ENCODE data around the gene PABPN1L. TPM values are rescaled to one million over a fixed set of nuclear protein-coding genes. Genes with fewer than 3 reads are reported as not detected.
"Not testable (repeated sequence)": the region's sequence is repeated elsewhere in the genome, so short reads cannot be mapped to it uniquely, and the experiment has no call there.

PABPN1L gene
- total and polyA plus RNA-seq, 2 donors (not counting 3 experiments of a cell fraction or from before 2014, with no cell fraction given): not detected

DNA sequence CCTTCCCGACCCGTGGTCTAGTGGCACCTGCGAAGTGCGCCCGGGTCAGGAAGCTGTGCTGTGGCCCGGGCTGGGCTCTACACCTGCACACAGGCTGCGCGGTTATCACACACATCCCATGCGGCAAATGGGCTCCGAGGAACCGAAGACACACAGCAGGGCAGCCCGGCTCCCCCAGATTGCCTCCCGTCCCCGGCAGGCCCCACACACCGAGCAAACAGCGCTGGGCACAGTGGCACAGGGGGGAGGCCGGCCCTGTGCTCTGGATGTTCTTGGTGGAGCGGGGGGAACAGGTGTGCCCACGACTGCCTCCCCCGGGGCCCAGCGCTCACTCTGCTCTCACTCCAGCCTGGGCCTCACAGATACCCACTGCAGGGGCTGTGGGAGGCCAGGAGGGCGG is 28.9 kb upstream of the PABPN1L start:
- Histone ChIP-seq H3K27me3 (ENCODE audit: control insufficient read depth in 2 of 2, insufficient read depth in 2 of 2, low read length in 2 of 2) (no peaks in the 10 kb centered on the region), H3K4me3 (replicated peaks in 1 of 3; ENCODE audit: insufficient read depth in 1 of 3, low read depth in 1 of 3, low read length in 3 of 3) (no peak overlapping the region), H3K9me3 (replicated peaks; ENCODE audit: control insufficient read depth, insufficient read depth, low read length) (no peaks in the 10 kb centered on the region), H3K36me3 (ENCODE audit: control insufficient read depth in 2 of 2, extremely low read depth in 1 of 2, insufficient read depth in 2 of 2, low read length in 2 of 2) (no peaks in the 10 kb centered on the region), H3K4me2 (ENCODE audit: insufficient read depth, low read length) (no peak overlapping the region), H3K9me1 (replicated peaks; ENCODE audit: control insufficient read depth, extremely low read depth, insufficient read depth, low read length) (no peaks in the 10 kb centered on the region), H3K4me1 (ENCODE audit: control insufficient read depth, extremely low read depth, insufficient read depth, low read length) (no peaks in the 10 kb centered on the region), H3K9ac (replicated peaks; ENCODE audit: extremely low read depth, insufficient read depth, low read length) (no peak overlapping the region), H4K20me1 (replicated peaks; ENCODE audit: control insufficient read depth, extremely low read depth, insufficient read depth, low read length) (no peaks in the 10 kb centered on the region), H3K79me2 (ENCODE audit: control insufficient read depth, insufficient read depth, low read length) (no peaks in the 10 kb centered on the region), H3K27ac (ENCODE audit: insufficient read depth, low read depth, low read length) (no peak overlapping the region), H2AFZ (ENCODE audit: low read depth, low read length) (no peak overlapping the region)
- intact Hi-C loops (cut with micrococcal nuclease): no loop called here
- dilution Hi-C loops (cut with MboI; ENCODE audit: extremely low pct_ligation_motif_present, low sequenced_read_pairs): no loop called here
- no peak for FAIRE-seq
- no peak for DNase-seq (ENCODE audit: low read depth, low spot score)
- no TSS peak for BruUV-seq (replicated peaks)
- TF ChIP-seq POLR2AphosphoS5 (IDR thresholded peaks at IDR 0.05; ENCODE audit: insufficient read depth, low read depth, low read length) (no peak), JUN (IDR thresholded peaks at IDR 0.05; ENCODE audit: borderline replicate concordance, insufficient read depth, insufficient read length, low read depth) (no peak)
- CTCF ChIA-PET: no interaction called here
- POLR2A ChIA-PET: no interaction called here

DNA sequence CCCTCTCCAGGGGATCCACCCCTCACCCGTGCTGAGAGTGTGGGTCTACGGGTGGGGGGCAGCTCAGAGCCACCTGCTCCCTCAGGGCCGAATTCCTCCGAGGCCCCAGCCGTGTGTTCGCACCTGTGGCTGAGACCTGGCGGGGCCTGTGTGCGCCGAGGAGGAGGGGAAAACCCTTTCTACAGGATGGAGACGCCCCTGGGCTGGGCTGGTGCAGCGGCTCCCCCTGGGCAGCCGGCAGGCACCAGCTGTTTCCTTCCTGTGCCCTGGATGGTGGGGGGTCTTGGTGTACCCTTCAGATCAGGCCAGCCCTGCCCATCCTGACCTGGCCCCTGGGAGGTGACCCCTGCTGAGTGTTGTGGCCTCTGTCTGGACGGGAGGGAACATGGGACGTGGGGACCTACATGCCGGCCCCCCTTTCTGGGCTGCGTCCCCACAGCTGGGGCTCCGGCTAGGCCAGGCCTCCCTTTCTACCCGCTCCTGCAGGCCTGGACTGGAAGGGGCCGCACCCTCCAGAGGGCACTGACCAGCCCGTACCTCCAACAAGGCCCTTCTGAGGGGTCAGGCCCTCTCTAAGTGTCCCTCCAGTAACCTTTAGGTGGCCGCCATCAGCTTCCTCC is 28.3 kb upstream of the PABPN1L start:
- no peak for FAIRE-seq

DNA sequence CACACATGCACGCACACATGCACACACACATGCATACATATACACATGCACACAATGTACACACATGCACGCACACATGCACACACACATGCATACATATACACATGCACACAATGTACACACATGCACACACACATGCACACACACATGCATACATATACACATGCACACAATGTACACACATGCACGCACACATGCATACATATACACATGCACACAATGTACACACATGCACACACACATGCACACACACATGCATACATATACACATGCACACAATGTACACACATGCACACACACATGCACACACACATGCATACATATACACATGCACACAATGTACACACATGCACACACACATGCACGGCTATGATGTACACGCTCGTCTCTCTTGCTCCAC is 27.8 kb upstream of the PABPN1L start:
- H3K36me3 ChIP-seq (ENCODE audit: control insufficient read depth in 2 of 2, extremely low read depth in 1 of 2, insufficient read depth in 2 of 2, low read length in 2 of 2); H3K9ac ChIP-seq (replicated peaks; ENCODE audit: extremely low read depth, insufficient read depth, low read length); H3K9me3 ChIP-seq (replicated peaks; ENCODE audit: control insufficient read depth, insufficient read depth, low read length); H3K27me3 ChIP-seq (ENCODE audit: control insufficient read depth in 2 of 2, insufficient read depth in 2 of 2, low read length in 2 of 2); dilution Hi-C loops (cut with MboI; ENCODE audit: extremely low pct_ligation_motif_present, low sequenced_read_pairs); H3K4me2 ChIP-seq (ENCODE audit: insufficient read depth, low read length); H3K4me3 ChIP-seq (replicated peaks in 1 of 3; ENCODE audit: insufficient read depth in 1 of 3, low read depth in 1 of 3, low read length in 3 of 3); H3K9me1 ChIP-seq (replicated peaks; ENCODE audit: control insufficient read depth, extremely low read depth, insufficient read depth, low read length); FAIRE-seq; intact Hi-C loops (cut with micrococcal nuclease); POLR2A ChIA-PET; H4K20me1 ChIP-seq (replicated peaks; ENCODE audit: control insufficient read depth, extremely low read depth, insufficient read depth, low read length); H2AFZ ChIP-seq (ENCODE audit: low read depth, low read length); H3K27ac ChIP-seq (ENCODE audit: insufficient read depth, low read depth, low read length); BruUV-seq (replicated peaks); H3K4me1 ChIP-seq (ENCODE audit: control insufficient read depth, extremely low read depth, insufficient read depth, low read length); H3K79me2 ChIP-seq (ENCODE audit: control insufficient read depth, insufficient read depth, low read length); DNase-seq (ENCODE audit: low read depth, low spot score); CTCF ChIA-PET: not testable (repeated sequence)

More for the DNA sequence above, 28.3 kb upstream of the PABPN1L start:
- CTCF ChIA-PET: no interaction called here
- Histone ChIP-seq H3K27ac (ENCODE audit: insufficient read depth, low read depth, low read length) (no peak overlapping the region), H3K79me2 (ENCODE audit: control insufficient read depth, insufficient read depth, low read length) (no peaks in the 10 kb centered on the region), H4K20me1 (replicated peaks; ENCODE audit: control insufficient read depth, extremely low read depth, insufficient read depth, low read length) (no peaks in the 10 kb centered on the region), H3K4me2 (ENCODE audit: insufficient read depth, low read length) (no peak overlapping the region), H3K9ac (replicated peaks; ENCODE audit: extremely low read depth, insufficient read depth, low read length) (no peak overlapping the region), H3K9me3 (replicated peaks; ENCODE audit: control insufficient read depth, insufficient read depth, low read length) (no peaks in the 10 kb centered on the region), H3K36me3 (ENCODE audit: control insufficient read depth in 2 of 2, extremely low read depth in 1 of 2, insufficient read depth in 2 of 2, low read length in 2 of 2) (no peaks in the 10 kb centered on the region), H2AFZ (ENCODE audit: low read depth, low read length) (no peak overlapping the region), H3K4me3 (replicated peaks in 1 of 3; ENCODE audit: insufficient read depth in 1 of 3, low read depth in 1 of 3, low read length in 3 of 3) (no peak overlapping the region), H3K27me3 (ENCODE audit: control insufficient read depth in 2 of 2, insufficient read depth in 2 of 2, low read length in 2 of 2) (no peaks in the 10 kb centered on the region), H3K9me1 (replicated peaks; ENCODE audit: control insufficient read depth, extremely low read depth, insufficient read depth, low read length) (no peaks in the 10 kb centered on the region), H3K4me1 (ENCODE audit: control insufficient read depth, extremely low read depth, insufficient read depth, low read length) (no peaks in the 10 kb centered on the region)
- POLR2A ChIA-PET: no interaction called here
- no TSS peak for BruUV-seq (replicated peaks)
- no peak for DNase-seq (ENCODE audit: low read depth, low spot score)
- dilution Hi-C loops (cut with MboI; ENCODE audit: extremely low pct_ligation_motif_present, low sequenced_read_pairs): no loop called here
- TF ChIP-seq, protein P1, sequence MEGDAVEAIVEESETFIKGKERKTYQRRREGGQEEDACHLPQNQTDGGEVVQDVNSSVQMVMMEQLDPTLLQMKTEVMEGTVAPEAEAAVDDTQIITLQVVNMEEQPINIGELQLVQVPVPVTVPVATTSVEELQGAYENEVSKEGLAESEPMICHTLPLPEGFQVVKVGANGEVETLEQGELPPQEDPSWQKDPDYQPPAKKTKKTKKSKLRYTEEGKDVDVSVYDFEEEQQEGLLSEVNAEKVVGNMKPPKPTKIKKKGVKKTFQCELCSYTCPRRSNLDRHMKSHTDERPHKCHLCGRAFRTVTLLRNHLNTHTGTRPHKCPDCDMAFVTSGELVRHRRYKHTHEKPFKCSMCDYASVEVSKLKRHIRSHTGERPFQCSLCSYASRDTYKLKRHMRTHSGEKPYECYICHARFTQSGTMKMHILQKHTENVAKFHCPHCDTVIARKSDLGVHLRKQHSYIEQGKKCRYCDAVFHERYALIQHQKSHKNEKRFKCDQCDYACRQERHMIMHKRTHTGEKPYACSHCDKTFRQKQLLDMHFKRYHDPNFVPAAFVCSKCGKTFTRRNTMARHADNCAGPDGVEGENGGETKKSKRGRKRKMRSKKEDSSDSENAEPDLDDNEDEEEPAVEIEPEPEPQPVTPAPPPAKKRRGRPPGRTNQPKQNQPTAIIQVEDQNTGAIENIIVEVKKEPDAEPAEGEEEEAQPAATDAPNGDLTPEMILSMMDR (IDR thresholded peaks at IDR 0.05; ENCODE audit: extremely low read depth in 1 of 2, insufficient read depth in 1 of 2, low read depth in 1 of 2, low read length in 2 of 2): no peak
- TF ChIP-seq MYC (IDR thresholded peaks at IDR 0.05; ENCODE audit: low read depth, low read length): no peak
- no peak for TF ChIP-seq JUN (IDR thresholded peaks at IDR 0.05; ENCODE audit: borderline replicate concordance, insufficient read depth, insufficient read length, low read depth)
- TF ChIP-seq GATA2 (IDR thresholded peaks at IDR 0.05; ENCODE audit: insufficient read depth, insufficient read length, low read depth, low read length): no peak
- no peak for TF ChIP-seq MAX (IDR thresholded peaks at IDR 0.05; ENCODE audit: insufficient read depth, insufficient read length)
- no peak for TF ChIP-seq POLR2AphosphoS5 (IDR thresholded peaks at IDR 0.05; ENCODE audit: insufficient read depth, low read depth, low read length)
- TF ChIP-seq FOS (IDR thresholded peaks at IDR 0.05; ENCODE audit: borderline replicate concordance, insufficient read depth, low read length): no peak
- no peak for TF ChIP-seq EZH2 (IDR thresholded peaks at IDR 0.05; ENCODE audit: borderline replicate concordance, low read depth, low read length, severe bottlenecking)
- intact Hi-C loops (cut with micrococcal nuclease): no loop called here

Data from endothelial cell of umbilical vein (primary cell).